HS-27A (cell line): Measurements from ENCODE around the gene JAKMIP1.

ENCODE experiments used
- DNase-seq: peaks from one replicate; pipeline ENCODE4 v3.0.0-alpha.2; 2012; ENCODE audit warnings: low read depth, missing footprints

The JAKMIP1 gene

DNA sequence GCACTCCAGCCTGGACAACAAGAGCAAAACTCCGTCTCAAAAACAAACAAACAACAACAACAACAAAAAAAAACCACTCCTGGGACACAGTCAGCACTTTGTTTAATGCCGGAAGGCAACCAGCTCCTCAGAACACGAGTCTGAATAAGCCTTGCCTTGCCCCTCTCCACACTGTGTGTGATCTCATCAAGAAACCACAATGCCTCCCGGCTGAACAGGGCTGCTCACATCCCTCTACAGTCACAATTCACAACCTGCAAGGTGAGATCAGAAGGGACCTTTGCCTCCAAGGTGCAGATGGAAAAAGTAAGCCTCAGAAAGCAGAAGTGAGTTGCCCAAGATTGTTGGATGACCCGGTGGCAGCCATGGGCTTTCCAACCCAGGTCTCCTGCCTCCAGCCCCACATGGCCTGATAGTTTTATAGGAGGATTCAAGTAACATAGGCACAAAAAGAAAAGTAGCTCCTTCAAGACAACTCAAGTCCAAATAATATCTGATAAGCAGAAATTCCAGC, 80.8 kb downstream of the JAKMIP1 start:
- no peak for DNase-seq

DNA sequence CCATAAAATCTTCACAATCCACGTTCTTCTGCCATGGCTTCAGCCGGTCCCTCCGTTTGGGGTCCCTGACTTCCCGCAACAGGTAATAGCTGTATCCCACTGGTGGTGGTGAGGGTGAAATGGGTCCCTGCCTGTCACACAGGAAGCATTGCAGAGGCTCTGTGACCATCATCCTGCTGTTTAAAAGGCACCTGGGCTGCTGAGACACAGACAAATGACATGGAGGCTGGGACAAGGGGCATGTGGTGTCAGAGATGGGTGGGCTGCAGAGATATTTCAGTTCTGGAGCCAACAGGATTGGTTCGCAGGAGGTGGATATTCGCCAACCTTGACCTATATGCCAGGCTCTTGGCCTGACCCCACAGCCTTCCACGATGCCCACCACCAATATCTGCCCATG, 82.1 kb downstream of the JAKMIP1 start:
- no peak for DNase-seq

- DNase-seq, result no peak
These were observed 83.6 kb downstream of the JAKMIP1 start for GRCh38 chr4:6116696-6117285.

- no peak for DNase-seq
These were observed 84.4 kb downstream of the JAKMIP1 start for GRCh38 chr4:6115746-6116586.

DNA sequence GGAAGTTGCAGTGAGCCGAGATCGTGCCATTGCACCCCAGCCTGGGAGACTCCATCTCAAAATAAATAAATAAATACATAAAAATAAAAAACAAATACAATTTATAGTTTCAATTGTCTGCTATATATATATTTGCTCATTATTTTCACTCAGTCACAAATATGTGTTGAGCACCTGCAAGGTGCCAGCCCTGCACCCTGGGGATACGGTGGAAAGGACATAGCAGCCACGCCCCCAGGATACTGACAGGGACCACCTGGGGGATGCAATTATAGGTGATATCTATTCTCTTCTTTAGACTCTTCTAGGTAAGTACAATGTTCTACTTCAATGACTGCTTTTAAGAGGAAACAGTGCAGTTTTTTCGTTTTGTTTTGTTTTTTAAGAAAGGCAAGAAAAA, 85.0 kb downstream of the JAKMIP1 start:
- no peak for DNase-seq

GRCh38 chr4:6114601-6115000, 85.7 kb downstream of the JAKMIP1 start:
- DNase-seq, result no peak

GRCh38 chr4:6114181-6114580, 86.2 kb downstream of the JAKMIP1 start:
- DNase-seq, result no peak

DNA sequence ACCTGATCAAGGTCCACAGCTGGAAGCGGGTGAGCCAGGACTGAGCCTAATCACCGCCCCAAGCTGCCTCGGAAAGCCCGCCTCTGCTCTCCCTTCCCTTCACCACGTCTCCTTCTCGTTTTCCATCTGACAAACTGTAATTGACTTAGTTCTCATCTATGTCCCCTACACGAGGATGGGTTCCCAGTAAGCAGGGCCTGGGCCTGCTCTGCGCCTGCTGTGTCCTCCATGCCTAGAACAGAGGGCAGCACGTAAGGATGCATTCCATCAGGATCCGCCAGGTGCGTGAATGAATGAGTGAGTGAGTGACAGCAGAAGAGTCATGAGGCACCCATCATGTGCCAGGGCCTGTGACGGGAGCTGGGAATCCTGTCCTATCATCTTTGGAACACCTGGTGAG, 86.7 kb downstream of the JAKMIP1 start:
- no peak for DNase-seq

DNA sequence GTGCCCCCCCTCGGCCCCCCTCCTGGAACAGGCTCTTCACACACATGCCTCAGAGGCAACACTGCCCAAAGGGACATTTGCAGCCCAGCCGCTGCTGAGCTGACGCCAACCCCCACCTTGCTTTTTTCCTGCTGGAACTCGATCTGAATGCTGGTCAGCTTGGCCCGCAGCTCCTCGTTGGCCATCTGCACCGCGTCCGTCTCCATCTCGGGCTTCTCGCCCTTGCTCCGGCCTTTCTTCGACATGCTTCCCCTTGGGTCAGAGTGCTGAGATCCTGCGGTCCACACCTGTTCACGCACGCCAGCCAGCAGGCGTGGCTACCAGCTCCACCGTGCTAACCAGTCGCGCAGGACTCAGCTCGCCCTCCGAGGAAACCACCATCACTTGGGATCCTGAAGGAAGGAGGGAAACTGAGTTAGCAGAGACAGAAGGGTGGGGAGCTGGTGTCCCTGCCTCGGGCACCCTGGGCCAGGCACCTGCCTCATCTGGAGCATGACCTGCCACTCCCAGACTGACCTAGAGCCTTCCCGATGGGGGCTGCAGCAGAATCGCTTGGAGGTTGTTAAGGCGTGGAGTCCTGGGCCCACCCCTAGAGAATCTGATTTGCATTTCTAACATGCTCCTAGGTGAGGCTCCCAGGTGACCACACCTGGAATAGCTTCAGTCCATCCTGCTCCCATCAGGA, 87.6 kb downstream of the JAKMIP1 start:
- no peak for DNase-seq

DNA sequence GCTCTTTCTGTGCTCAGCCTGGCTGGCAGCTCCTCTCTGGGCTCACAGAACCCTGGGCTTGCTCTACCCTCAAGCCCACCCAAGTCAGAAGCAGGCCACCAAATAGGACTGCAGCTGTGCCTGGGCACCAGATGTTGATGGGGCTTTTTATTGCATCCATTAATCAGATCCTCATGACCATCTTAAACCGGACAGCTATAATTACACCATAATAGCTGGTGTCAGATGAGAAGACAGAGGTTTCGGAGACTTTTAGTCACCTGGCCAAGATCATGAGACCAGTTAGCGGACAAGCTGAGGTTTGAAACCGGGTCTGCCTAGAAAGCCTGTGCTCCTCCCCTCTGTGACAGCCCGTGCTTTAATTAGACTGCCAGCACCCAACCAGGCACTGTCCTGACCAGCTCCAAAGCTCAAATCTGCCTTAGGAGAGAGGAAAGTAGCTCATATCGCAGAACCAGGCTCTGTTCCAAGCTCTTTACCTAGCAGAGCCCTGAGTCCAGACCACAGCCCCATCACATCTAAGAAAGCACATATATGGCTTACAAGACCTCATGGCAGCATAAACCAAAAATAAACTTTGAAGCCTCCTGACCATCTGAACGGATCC, 88.9 kb downstream of the JAKMIP1 start:
- DNase-seq, result no peak

- no peak for DNase-seq
These were observed 89.5 kb downstream of the JAKMIP1 start for GRCh38 chr4:6110681-6111353.

DNA sequence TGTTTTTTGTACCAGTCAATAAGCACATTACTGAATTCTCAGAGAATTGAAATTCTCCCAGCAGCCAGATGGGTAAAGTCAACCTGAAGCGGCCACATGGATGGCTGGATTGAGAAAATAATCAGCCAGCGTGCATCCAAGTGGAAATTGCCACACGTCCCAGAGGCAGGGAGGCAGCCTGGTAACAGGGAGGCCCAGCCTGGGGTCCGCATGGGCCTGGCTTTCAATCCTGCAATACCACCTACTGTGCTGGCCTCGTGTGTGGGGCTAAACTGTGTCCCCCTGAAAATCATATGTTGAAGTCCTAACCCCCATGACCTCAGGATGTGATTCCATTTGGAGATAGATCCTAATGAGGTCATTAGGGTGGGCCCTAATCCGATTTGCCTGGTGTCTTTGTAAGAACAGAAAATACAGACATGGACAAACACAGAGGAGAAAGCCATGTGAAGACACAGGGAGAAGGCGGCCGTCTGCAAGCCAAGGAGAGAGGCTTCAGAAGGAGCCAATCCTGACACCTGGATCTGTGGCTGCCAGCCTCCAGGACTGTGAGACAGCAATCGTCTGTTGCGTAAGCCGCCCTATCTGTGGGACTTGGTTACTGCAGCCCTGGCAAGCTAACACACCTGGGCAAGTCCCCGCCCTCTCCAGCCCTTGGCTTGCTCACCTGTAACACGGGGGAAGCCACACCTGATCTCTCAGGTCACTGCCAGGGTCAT, 90.3 kb downstream of the JAKMIP1 start:
- no peak for DNase-seq

DNA sequence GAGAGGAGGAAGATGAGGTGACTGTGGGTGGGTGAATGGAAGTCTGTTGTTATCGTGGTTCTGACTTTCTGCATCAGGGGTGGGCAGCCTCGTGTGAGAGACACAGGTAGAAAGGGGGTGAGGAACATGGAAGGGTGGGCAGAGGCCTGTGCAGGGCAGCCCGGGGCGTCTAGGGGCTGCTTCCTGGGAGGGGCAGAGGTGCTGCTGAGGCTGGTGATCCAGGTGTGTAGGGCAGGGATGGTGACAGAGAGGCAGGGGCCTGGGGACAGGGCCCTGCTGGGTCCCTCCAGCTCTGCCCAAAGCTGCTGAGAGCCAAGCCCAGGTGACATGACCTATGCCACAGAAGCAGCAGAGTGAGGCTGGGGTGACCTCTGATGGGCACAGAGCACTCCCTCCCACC, 92.5 kb downstream of the JAKMIP1 start:
- no peak for DNase-seq

DNA sequence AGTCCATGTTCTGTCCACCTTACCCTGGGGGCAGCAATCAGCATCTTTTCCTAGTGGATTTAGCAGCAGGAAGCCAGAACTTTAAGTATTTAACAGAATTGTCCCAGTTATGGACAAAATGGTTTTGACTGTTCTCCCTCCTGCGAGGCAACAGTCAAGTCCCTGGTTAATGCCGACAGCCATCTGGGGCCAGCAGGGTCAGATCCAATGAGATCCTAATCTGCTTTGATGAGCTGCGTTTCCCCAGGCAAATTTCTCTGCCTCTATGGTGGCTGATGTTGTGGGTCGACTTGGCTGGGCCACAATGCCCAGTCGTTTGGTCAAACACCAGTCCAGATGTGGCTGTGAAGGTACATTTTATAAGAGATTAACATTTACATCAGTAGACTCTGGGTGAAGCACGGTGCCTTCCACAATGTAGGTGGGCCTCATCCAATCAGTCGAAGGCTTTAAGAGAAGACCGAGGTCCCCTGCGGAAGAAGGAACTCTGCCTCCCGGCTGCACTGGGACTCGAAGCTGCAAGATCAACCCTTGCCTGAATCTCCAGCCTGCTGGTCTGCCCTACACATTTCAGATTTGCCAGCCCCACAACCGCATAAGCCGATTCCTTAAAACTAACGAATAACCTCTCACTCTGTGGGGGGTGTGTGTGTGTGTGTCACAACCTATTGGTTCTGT, 93.1 kb downstream of the JAKMIP1 start:
- DNase-seq, result no peak

DNA sequence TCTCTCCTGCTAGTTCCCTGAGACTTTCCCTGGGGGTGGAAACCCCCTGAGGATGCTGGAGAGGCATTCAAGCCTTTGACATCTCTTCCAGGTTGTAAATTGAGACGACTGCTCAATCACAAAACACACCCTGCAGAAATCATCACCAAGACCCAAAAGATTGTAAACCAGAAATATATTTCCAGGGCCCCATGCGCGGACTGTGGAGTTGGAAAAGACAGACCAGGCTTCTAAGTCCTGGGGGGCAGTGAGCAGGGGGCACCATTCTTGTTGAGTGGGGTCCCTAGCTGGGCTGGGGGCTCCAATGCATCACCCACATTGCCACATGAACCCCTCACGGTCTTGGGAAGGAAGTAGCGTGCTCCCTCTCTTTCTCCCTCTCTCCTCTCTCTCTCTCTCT, 94.2 kb downstream of the JAKMIP1 start:
- no peak for DNase-seq

GRCh38 chr4:6105311-6105911, 94.9 kb downstream of the JAKMIP1 start:
- DNase-seq, result no peak

DNA sequence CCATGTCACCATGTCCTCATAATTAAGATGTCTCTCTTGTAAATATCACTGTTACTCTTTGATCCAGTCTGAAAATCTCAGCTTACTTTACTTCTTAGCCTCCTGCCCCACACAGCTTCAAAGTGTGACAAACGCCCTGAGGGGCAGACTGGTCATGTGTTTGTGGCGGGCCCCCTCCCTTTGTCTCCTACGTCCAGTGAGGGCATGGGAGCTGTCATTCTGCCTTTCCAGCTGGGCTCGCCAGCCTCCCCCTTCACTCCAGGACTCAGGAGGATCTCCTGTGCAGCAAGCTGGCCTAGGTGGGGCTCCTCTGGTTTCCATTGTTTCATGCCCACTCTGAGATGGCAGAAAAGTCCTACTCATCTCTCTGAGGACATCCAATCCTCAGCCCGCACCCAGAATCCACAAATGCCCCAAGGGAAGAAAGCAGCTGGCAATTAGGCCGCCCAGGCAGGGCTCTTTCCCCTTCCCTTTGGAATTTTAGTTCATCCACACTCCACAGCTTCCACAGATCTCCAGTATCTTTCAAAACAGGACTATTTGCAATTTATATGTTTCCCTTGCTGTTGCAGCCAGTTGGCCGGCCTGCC, 95.7 kb downstream of the JAKMIP1 start:
- DNase-seq, result no peak

DNA sequence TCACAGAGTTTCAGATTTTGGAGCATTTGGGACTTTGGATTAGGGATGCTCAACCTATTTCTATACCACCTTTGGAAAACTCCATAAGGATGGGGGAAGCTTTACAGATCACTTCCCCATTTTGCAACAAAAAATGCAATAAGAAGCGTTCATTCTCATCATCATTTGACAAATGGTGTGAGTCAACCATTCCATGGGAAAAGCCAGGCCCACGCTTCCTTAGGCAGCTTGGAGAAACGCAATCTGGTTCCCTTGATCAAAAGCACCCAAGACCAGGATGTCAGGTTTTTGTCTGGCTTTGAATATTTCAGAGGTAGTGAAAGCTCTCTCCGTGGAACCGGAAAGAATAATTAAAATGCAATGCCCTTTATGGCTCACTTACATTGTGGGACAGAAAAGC, 102.8 kb downstream of the JAKMIP1 start:
- no peak for DNase-seq

DNA sequence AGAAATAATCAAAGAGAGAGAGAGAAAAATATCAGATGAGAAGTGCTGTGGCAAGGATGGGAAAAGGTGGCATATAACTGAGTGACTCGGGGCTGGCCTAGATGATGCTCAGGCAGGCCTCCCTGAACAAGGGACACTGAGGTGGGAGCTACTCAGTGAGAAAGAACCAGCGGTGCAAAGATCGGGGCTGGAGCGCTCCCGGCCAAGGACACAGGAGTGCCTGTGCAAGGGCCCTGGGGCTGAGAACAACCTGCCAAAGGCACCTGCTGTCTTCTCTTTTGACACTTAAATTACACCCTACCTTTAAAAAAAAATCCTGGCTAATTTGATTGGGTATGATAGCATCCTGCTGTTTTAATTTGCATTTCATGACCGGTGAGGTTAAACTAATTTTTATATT, 104.5 kb downstream of the JAKMIP1 start:
- no peak for DNase-seq
